Measurements from ENCODE around the gene TCEA3.

GRCh38 chr1:23472351-23473036 is 47.9 kb upstream of the TCEA3 start:
- TF ChIP-seq CTCF (IDR thresholded peaks at IDR 0.05) (no peak), POLR2A (IDR thresholded peaks at IDR 0.05) (no peak)
